GM12892 (cell line): Measurements from ENCODE around the gene SCUBE1.

Experiments
- POLR2A ChIP-seq: IDR thresholded peaks from 2 replicates; pipeline ENCODE4 v1.6.1; 2011; ENCODE audit warnings: low read depth, low read length, control low read depth
- TAF1 ChIP-seq: IDR thresholded peaks from 2 replicates; pipeline ENCODE4 v1.6.1; 2011; ENCODE audit warnings: low read depth, mild to moderate bottlenecking, control low read depth, low read length, borderline replicate concordance

GRCh38 chr22:43269246-43269645 lies 73.9 kb downstream of the SCUBE1 start:
- no peak for TF ChIP-seq POLR2A
- TF ChIP-seq TAF1, result no peak
